Astrocyte (in vitro differentiated cells and primary cell): ENCODE data around the gene SHISA9.

ENCODE experiments used
- EZH2 ChIP-seq: IDR thresholded peaks from 2 replicates; pipeline ENCODE4 v1.6.1; 2012; ENCODE audit warnings: mild to moderate bottlenecking, low read length, inconsistent platforms; ENCODE audit not compliant: insufficient read depth
- TF ChIP-seq, protein P1 (sequence below): IDR thresholded peaks from 2 replicates; pipeline ENCODE4 v1.5.1; 2011; ENCODE audit warnings: low read depth, mild to moderate bottlenecking, inconsistent platforms, low read length, moderate library complexity; ENCODE audit not compliant: insufficient read depth

DNA sequence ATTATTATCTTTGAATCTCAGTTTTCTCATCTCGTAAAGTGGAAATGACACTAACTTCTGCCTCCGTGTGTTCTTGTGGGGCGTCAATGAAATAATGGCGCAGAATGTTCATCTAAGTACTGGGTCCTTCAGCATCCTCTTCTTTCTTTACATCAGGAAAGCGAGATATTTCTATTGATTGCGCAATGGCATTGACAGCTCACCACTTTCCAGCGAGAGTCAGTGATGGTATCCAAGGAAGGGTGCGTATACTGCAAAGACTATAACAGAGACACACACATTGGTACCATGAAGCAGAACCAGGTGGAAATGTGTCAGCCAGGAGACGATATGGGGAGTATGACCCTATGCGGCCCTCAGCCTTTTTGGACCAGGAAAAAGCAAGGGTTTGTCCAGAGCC, 162.1 kb downstream of the SHISA9 start:
- TF ChIP-seq, protein P1, sequence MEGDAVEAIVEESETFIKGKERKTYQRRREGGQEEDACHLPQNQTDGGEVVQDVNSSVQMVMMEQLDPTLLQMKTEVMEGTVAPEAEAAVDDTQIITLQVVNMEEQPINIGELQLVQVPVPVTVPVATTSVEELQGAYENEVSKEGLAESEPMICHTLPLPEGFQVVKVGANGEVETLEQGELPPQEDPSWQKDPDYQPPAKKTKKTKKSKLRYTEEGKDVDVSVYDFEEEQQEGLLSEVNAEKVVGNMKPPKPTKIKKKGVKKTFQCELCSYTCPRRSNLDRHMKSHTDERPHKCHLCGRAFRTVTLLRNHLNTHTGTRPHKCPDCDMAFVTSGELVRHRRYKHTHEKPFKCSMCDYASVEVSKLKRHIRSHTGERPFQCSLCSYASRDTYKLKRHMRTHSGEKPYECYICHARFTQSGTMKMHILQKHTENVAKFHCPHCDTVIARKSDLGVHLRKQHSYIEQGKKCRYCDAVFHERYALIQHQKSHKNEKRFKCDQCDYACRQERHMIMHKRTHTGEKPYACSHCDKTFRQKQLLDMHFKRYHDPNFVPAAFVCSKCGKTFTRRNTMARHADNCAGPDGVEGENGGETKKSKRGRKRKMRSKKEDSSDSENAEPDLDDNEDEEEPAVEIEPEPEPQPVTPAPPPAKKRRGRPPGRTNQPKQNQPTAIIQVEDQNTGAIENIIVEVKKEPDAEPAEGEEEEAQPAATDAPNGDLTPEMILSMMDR = no peak
- no peak for TF ChIP-seq EZH2
